ENCODE data around the gene PHLPP1. TPM values are rescaled to one million over a fixed set of nuclear protein-coding genes. Genes with fewer than 3 reads are reported as not detected.
A peak's percentile ranks its signal among the peaks of the same experiment; 100 is the strongest.

PHLPP1 gene
- total and polyA plus RNA-seq, 2 donors (not counting 1 experiment from before 2014, with no cell fraction given): 3.6 to 5.0 TPM

- H4K20me1 ChIP-seq (ENCODE audit: control insufficient read depth, extremely low read depth, insufficient read depth, low read length): no peaks in the 10 kb centered on the region
- H3K4me2 ChIP-seq (ENCODE audit: extremely low read depth, insufficient read depth, low read length): no peak overlapping the region
- H3K9ac ChIP-seq (ENCODE audit: insufficient read depth, low read length): no peak overlapping the region
- H3K4me1 ChIP-seq (ENCODE audit: control insufficient read depth, extremely low read depth, insufficient read depth, low read length): peaks cover 2% of the 10 kb centered on the region
- DNase-seq (ENCODE audit: low read depth in 2 of 2): no peak
- no peaks in the 10 kb centered on the region for H3K36me3 ChIP-seq (ENCODE audit: control insufficient read depth, insufficient read depth, low read length)
- H3K27ac ChIP-seq (ENCODE audit: insufficient read depth, low read length): no peak overlapping the region
- no peak overlapping the region for H2AFZ ChIP-seq (ENCODE audit: low read length)
- H3K4me3 ChIP-seq (replicated peaks in 1 of 4; ENCODE audit: control extremely low read depth in 1 of 4, insufficient read depth in 1 of 4, low read depth in 3 of 4, low read length in 4 of 4): no peak overlapping the region
- no peak for TF ChIP-seq EZH2 (IDR thresholded peaks at IDR 0.05; ENCODE audit: low read length, missing control alignments)
- TF ChIP-seq, protein P1, sequence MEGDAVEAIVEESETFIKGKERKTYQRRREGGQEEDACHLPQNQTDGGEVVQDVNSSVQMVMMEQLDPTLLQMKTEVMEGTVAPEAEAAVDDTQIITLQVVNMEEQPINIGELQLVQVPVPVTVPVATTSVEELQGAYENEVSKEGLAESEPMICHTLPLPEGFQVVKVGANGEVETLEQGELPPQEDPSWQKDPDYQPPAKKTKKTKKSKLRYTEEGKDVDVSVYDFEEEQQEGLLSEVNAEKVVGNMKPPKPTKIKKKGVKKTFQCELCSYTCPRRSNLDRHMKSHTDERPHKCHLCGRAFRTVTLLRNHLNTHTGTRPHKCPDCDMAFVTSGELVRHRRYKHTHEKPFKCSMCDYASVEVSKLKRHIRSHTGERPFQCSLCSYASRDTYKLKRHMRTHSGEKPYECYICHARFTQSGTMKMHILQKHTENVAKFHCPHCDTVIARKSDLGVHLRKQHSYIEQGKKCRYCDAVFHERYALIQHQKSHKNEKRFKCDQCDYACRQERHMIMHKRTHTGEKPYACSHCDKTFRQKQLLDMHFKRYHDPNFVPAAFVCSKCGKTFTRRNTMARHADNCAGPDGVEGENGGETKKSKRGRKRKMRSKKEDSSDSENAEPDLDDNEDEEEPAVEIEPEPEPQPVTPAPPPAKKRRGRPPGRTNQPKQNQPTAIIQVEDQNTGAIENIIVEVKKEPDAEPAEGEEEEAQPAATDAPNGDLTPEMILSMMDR (conservative IDR thresholded peaks at IDR 0.05 in 1 of 2, IDR thresholded peaks at IDR 0.05 in 1 of 2; ENCODE audit: low read depth in 1 of 2, low read length in 2 of 2): no peak
- H3K79me2 ChIP-seq (ENCODE audit: control insufficient read depth, insufficient read depth, low read length): no peaks in the 10 kb centered on the region
- no peaks in the 10 kb centered on the region for H3K9me3 ChIP-seq (ENCODE audit: control insufficient read depth, insufficient read depth, low read depth, low read length)
- H3K27me3 ChIP-seq (ENCODE audit: control insufficient read depth, insufficient read depth, low read length): no peaks in the 10 kb centered on the region
Measured at GRCh38 chr18:62900132-62900883, 185.0 kb downstream of the PHLPP1 start.

- no peak for TF ChIP-seq EZH2 (IDR thresholded peaks at IDR 0.05; ENCODE audit: low read length, missing control alignments)
- TF ChIP-seq, protein P1 (conservative IDR thresholded peaks at IDR 0.05 in 1 of 2, IDR thresholded peaks at IDR 0.05 in 1 of 2; ENCODE audit: low read depth in 1 of 2, low read length in 2 of 2): no peak
- no peaks in the 10 kb centered on the region for H4K20me1 ChIP-seq (ENCODE audit: control insufficient read depth, extremely low read depth, insufficient read depth, low read length)
- no peaks in the 10 kb centered on the region for H3K9me3 ChIP-seq (ENCODE audit: control insufficient read depth, insufficient read depth, low read depth, low read length)
- H2AFZ ChIP-seq (ENCODE audit: low read length): no peak overlapping the region
- no peaks in the 10 kb centered on the region for H3K36me3 ChIP-seq (ENCODE audit: control insufficient read depth, insufficient read depth, low read length)
- H3K9ac ChIP-seq (ENCODE audit: insufficient read depth, low read length): no peak overlapping the region
- no peak overlapping the region for H3K4me2 ChIP-seq (ENCODE audit: extremely low read depth, insufficient read depth, low read length)
- no peak overlapping the region for H3K27ac ChIP-seq (ENCODE audit: insufficient read depth, low read length)
- no peaks in the 10 kb centered on the region for H3K27me3 ChIP-seq (ENCODE audit: control insufficient read depth, insufficient read depth, low read length)
- H3K79me2 ChIP-seq (ENCODE audit: control insufficient read depth, insufficient read depth, low read length): no peaks in the 10 kb centered on the region
- no peaks in the 10 kb centered on the region for H3K4me1 ChIP-seq (ENCODE audit: control insufficient read depth, extremely low read depth, insufficient read depth, low read length)
- H3K4me3 ChIP-seq (replicated peaks in 1 of 4; ENCODE audit: control extremely low read depth in 1 of 4, insufficient read depth in 1 of 4, low read depth in 3 of 4, low read length in 4 of 4): no peak overlapping the region
- no peak for DNase-seq (ENCODE audit: low read depth in 2 of 2)
Measured at GRCh38 chr18:62902776-62903175, 187.4 kb downstream of the PHLPP1 start.

DNA sequence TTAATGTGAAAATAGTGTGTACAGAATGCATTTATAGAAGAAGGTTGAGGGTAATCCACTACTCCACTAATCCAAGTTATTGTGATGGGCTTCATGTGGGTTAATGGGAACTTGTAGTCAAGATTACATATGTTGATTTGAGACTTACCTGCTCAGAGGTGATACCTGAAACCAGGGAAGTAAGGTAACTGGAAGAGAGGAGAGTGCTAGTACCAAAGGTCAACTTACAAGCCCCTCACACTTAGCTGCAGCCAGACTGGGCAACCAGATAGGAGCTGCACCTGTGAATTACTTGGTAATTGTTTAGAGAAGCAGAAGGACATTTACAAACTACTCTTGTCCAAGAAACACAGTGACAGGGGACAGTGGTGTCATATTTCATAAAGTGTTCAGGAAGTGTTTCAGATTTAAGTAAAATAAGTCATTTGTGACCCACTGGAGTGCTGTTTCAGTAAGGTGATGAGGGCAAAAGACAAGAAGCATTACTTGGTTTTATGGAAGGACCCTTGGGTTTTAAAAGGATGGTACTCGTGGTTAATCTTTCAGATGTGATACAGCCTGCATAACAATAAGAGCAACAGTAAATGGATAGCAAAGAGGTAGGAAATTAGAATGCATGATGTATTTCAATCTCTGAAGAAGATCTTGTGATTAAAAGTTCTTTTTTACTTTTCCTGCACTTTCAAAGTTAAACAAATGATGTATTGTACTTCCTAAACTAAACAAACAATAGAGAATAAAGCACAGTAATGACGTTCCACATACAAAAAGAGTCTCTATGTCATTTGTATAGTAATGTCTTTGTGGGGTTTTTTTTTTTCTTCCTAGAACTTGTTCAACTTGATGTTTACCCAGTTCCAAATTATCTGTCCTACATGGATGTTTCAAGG lies 189.3 kb downstream of the PHLPP1 start:
- TF ChIP-seq EZH2 (IDR thresholded peaks at IDR 0.05; ENCODE audit: low read length, missing control alignments): no peak
- TF ChIP-seq, protein P1 (conservative IDR thresholded peaks at IDR 0.05 in 1 of 2, IDR thresholded peaks at IDR 0.05 in 1 of 2; ENCODE audit: low read depth in 1 of 2, low read length in 2 of 2): no peak

More for the DNA sequence above, 189.3 kb downstream of the PHLPP1 start:
- no peaks in the 10 kb centered on the region for H3K9me3 ChIP-seq (ENCODE audit: control insufficient read depth, insufficient read depth, low read depth, low read length)
- H2AFZ ChIP-seq (ENCODE audit: low read length): no peak overlapping the region
- H3K27me3 ChIP-seq (ENCODE audit: control insufficient read depth, insufficient read depth, low read length): no peaks in the 10 kb centered on the region
- no peaks in the 10 kb centered on the region for H3K4me1 ChIP-seq (ENCODE audit: control insufficient read depth, extremely low read depth, insufficient read depth, low read length)
- DNase-seq (ENCODE audit: low read depth in 2 of 2): peak in 1 of 2 donors; percentile 22
- H4K20me1 ChIP-seq (ENCODE audit: control insufficient read depth, extremely low read depth, insufficient read depth, low read length): no peaks in the 10 kb centered on the region
- H3K79me2 ChIP-seq (ENCODE audit: control insufficient read depth, insufficient read depth, low read length): no peaks in the 10 kb centered on the region
- no peak overlapping the region for H3K4me3 ChIP-seq (replicated peaks in 1 of 4; ENCODE audit: control extremely low read depth in 1 of 4, insufficient read depth in 1 of 4, low read depth in 3 of 4, low read length in 4 of 4)
- no peak overlapping the region for H3K4me2 ChIP-seq (ENCODE audit: extremely low read depth, insufficient read depth, low read length)
- H3K27ac ChIP-seq (ENCODE audit: insufficient read depth, low read length): no peak overlapping the region
- H3K9ac ChIP-seq (ENCODE audit: insufficient read depth, low read length): no peak overlapping the region
- no peaks in the 10 kb centered on the region for H3K36me3 ChIP-seq (ENCODE audit: control insufficient read depth, insufficient read depth, low read length)
